Putamen (tissue), 1 donor: Measurements from ENCODE around the gene WIPI1.
"Not testable (repeated sequence)": the region's sequence is repeated elsewhere in the genome, so short reads cannot be mapped to it uniquely, and the experiment has no call there.

Experiments
- DNase-seq: peaks from one replicate; pipeline ENCODE4 v3.0.0-alpha.2; 2016; ENCODE audit warnings: low spot score

WIPI1 gene

GRCh38 chr17:68413597-68414560, 43.4 kb downstream of the WIPI1 start:
- not testable (repeated sequence) for DNase-seq

GRCh38 chr17:68407656-68408055, 49.6 kb downstream of the WIPI1 start:
- not testable (repeated sequence) for DNase-seq

GRCh38 chr17:68403837-68404236, 53.5 kb downstream of the WIPI1 start:
- DNase-seq, result not testable (repeated sequence)

GRCh38 chr17:68403122-68403521, 54.2 kb downstream of the WIPI1 start:
- no peak for DNase-seq

- DNase-seq, result no peak
These were observed 56.0 kb downstream of the WIPI1 start for GRCh38 chr17:68401288-68401687.

- DNase-seq, result no peak
These were observed 56.9 kb downstream of the WIPI1 start for GRCh38 chr17:68400404-68400735.

GRCh38 chr17:68399638-68400403, 57.5 kb downstream of the WIPI1 start:
- DNase-seq, result no peak

- peak; percentile 12 for DNase-seq
These were observed 58.3 kb downstream of the WIPI1 start for GRCh38 chr17:68398691-68399637.

GRCh38 chr17:68397108-68397536, 60.2 kb downstream of the WIPI1 start:
- DNase-seq, result no peak

GRCh38 chr17:68396226-68397107, 60.8 kb downstream of the WIPI1 start:
- DNase-seq, result no peak

- no peak for DNase-seq
These were observed 62.5 kb downstream of the WIPI1 start for GRCh38 chr17:68394608-68395331.

GRCh38 chr17:68391561-68392268, 65.6 kb downstream of the WIPI1 start:
- DNase-seq, result no peak

GRCh38 chr17:68390888-68391545, 66.3 kb downstream of the WIPI1 start:
- DNase-seq, result no peak

GRCh38 chr17:68389041-68389440, 68.3 kb downstream of the WIPI1 start:
- no peak for DNase-seq

GRCh38 chr17:68387435-68388218, 69.7 kb downstream of the WIPI1 start:
- DNase-seq, result no peak

- DNase-seq, result no peak
These were observed 71.6 kb downstream of the WIPI1 start for GRCh38 chr17:68385490-68386215.

- DNase-seq, result no peak
These were observed 72.4 kb downstream of the WIPI1 start for GRCh38 chr17:68384941-68385340.
